ENCODE data around the gene VGLL4.

- TF ChIP-seq, protein P1, sequence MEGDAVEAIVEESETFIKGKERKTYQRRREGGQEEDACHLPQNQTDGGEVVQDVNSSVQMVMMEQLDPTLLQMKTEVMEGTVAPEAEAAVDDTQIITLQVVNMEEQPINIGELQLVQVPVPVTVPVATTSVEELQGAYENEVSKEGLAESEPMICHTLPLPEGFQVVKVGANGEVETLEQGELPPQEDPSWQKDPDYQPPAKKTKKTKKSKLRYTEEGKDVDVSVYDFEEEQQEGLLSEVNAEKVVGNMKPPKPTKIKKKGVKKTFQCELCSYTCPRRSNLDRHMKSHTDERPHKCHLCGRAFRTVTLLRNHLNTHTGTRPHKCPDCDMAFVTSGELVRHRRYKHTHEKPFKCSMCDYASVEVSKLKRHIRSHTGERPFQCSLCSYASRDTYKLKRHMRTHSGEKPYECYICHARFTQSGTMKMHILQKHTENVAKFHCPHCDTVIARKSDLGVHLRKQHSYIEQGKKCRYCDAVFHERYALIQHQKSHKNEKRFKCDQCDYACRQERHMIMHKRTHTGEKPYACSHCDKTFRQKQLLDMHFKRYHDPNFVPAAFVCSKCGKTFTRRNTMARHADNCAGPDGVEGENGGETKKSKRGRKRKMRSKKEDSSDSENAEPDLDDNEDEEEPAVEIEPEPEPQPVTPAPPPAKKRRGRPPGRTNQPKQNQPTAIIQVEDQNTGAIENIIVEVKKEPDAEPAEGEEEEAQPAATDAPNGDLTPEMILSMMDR (IDR thresholded peaks at IDR 0.05), result no peak
- TF ChIP-seq EZH2 (IDR thresholded peaks at IDR 0.05) (no peak), EZH2phosphoT487 (IDR thresholded peaks at IDR 0.05) (no peak)
These were observed 96.9 kb downstream of the VGLL4 start for GRCh38 chr3:11546657-11547302.

Data from neural progenitor cell (in vitro differentiated cells).